ENCODE data around the gene ANKDD1A.

Gene ANKDD1A

GRCh38 chr15:64960153-64960552 is 48.5 kb downstream of the ANKDD1A start:
- H3K36me3 ChIP-seq (ENCODE audit: control insufficient read depth, insufficient read depth, low read length), result peaks cover 37% of the 10 kb centered on the region
- H3K27ac ChIP-seq (ENCODE audit: insufficient read depth, low read depth, low read length, poor library complexity, severe bottlenecking), result no peak overlapping the region
- no peaks in the 10 kb centered on the region for H3K9me3 ChIP-seq (ENCODE audit: control insufficient read depth, low read length)
- H3K4me3 ChIP-seq (ENCODE audit: insufficient read depth, low read depth, low read length), result no peak overlapping the region
- WGBS, 2 experiments, result 94 to 96% methylated on average over 6 of the region's 6 CpGs
- H3K4me1 ChIP-seq (ENCODE audit: control insufficient read depth, insufficient read depth, low read length), result no peaks in the 10 kb centered on the region
- H3K27me3 ChIP-seq (ENCODE audit: control insufficient read depth, insufficient read depth, low read length, poor library complexity, severe bottlenecking), result no peaks in the 10 kb centered on the region

- Histone ChIP-seq H3K4me3 (ENCODE audit: insufficient read depth, low read depth, low read length) (no peak overlapping the region), H3K4me1 (ENCODE audit: control insufficient read depth, insufficient read depth, low read length) (no peaks in the 10 kb centered on the region), H3K9me3 (ENCODE audit: control insufficient read depth, low read length) (no peaks in the 10 kb centered on the region), H3K27me3 (ENCODE audit: control insufficient read depth, insufficient read depth, low read length, poor library complexity, severe bottlenecking) (no peaks in the 10 kb centered on the region), H3K36me3 (ENCODE audit: control insufficient read depth, insufficient read depth, low read length) (peaks cover 38% of the 10 kb centered on the region), H3K27ac (ENCODE audit: insufficient read depth, low read depth, low read length, poor library complexity, severe bottlenecking) (no peak overlapping the region)
- WGBS, 2 experiments, result 90 to 94% methylated on average over 5 of the region's 5 CpGs
These were observed 49.3 kb downstream of the ANKDD1A start for GRCh38 chr15:64961013-64961412.

- Histone ChIP-seq H3K4me1 (ENCODE audit: control insufficient read depth, insufficient read depth, low read length) (no peaks in the 10 kb centered on the region), H3K36me3 (ENCODE audit: control insufficient read depth, insufficient read depth, low read length) (peaks cover 30% of the 10 kb centered on the region), H3K9me3 (ENCODE audit: control insufficient read depth, low read length) (no peaks in the 10 kb centered on the region), H3K27ac (ENCODE audit: insufficient read depth, low read depth, low read length, poor library complexity, severe bottlenecking) (no peak overlapping the region), H3K27me3 (ENCODE audit: control insufficient read depth, insufficient read depth, low read length, poor library complexity, severe bottlenecking) (no peaks in the 10 kb centered on the region), H3K4me3 (ENCODE audit: insufficient read depth, low read depth, low read length) (no peak overlapping the region)
- WGBS, 2 experiments, result 94 to 100% methylated on average over 1 of the region's 1 CpG
These were observed 57.7 kb downstream of the ANKDD1A start for GRCh38 chr15:64969401-64969800.

- no peaks in the 10 kb centered on the region for H3K9me3 ChIP-seq (ENCODE audit: control insufficient read depth, low read length)
- H3K27me3 ChIP-seq (ENCODE audit: control insufficient read depth, insufficient read depth, low read length, poor library complexity, severe bottlenecking), result no peaks in the 10 kb centered on the region
- H3K4me1 ChIP-seq (ENCODE audit: control insufficient read depth, insufficient read depth, low read length), result no peaks in the 10 kb centered on the region
- peaks cover 24% of the 10 kb centered on the region for H3K36me3 ChIP-seq (ENCODE audit: control insufficient read depth, insufficient read depth, low read length)
- WGBS, 2 experiments, result 93 to 96% methylated on average over 7 of the region's 7 CpGs
- no peak overlapping the region for H3K4me3 ChIP-seq (ENCODE audit: insufficient read depth, low read depth, low read length)
- H3K27ac ChIP-seq (ENCODE audit: insufficient read depth, low read depth, low read length, poor library complexity, severe bottlenecking), result no peak overlapping the region
These were observed 59.0 kb downstream of the ANKDD1A start for GRCh38 chr15:64970698-64971097.

GRCh38 chr15:64975390-64975789 is 63.7 kb downstream of the ANKDD1A start:
- H3K4me3 ChIP-seq (ENCODE audit: insufficient read depth, low read depth, low read length), result no peak overlapping the region
- peaks cover 14% of the 10 kb centered on the region for H3K36me3 ChIP-seq (ENCODE audit: control insufficient read depth, insufficient read depth, low read length)
- H3K4me1 ChIP-seq (ENCODE audit: control insufficient read depth, insufficient read depth, low read length), result peaks cover 10% of the 10 kb centered on the region
- no peaks in the 10 kb centered on the region for H3K9me3 ChIP-seq (ENCODE audit: control insufficient read depth, low read length)
- H3K27ac ChIP-seq (ENCODE audit: insufficient read depth, low read depth, low read length, poor library complexity, severe bottlenecking), result no peak overlapping the region
- no peaks in the 10 kb centered on the region for H3K27me3 ChIP-seq (ENCODE audit: control insufficient read depth, insufficient read depth, low read length, poor library complexity, severe bottlenecking)
- WGBS, 2 experiments, result 74 to 75% methylated on average over 4 of the region's 5 CpGs

GRCh38 chr15:64979252-64979710 is 67.6 kb downstream of the ANKDD1A start:
- H3K9me3 ChIP-seq (ENCODE audit: control insufficient read depth, low read length), result no peaks in the 10 kb centered on the region
- no peaks in the 10 kb centered on the region for H3K27me3 ChIP-seq (ENCODE audit: control insufficient read depth, insufficient read depth, low read length, poor library complexity, severe bottlenecking)
- peak overlapping the region; percentile 77 for H3K27ac ChIP-seq (ENCODE audit: insufficient read depth, low read depth, low read length, poor library complexity, severe bottlenecking)
- peaks cover 4% of the 10 kb centered on the region for H3K36me3 ChIP-seq (ENCODE audit: control insufficient read depth, insufficient read depth, low read length)
- WGBS, 2 experiments, result 18% methylated on average over 7 of the region's 7 CpGs
- H3K4me1 ChIP-seq (ENCODE audit: control insufficient read depth, insufficient read depth, low read length), result peaks cover 10% of the 10 kb centered on the region
- no peak overlapping the region for H3K4me3 ChIP-seq (ENCODE audit: insufficient read depth, low read depth, low read length)

- Histone ChIP-seq H3K36me3 (ENCODE audit: control insufficient read depth, insufficient read depth, low read length) (peaks cover 4% of the 10 kb centered on the region), H3K9me3 (ENCODE audit: control insufficient read depth, low read length) (no peaks in the 10 kb centered on the region), H3K4me3 (ENCODE audit: insufficient read depth, low read depth, low read length) (no peak overlapping the region), H3K27ac (ENCODE audit: insufficient read depth, low read depth, low read length, poor library complexity, severe bottlenecking) (no peak overlapping the region), H3K4me1 (ENCODE audit: control insufficient read depth, insufficient read depth, low read length) (peaks cover 10% of the 10 kb centered on the region), H3K27me3 (ENCODE audit: control insufficient read depth, insufficient read depth, low read length, poor library complexity, severe bottlenecking) (no peaks in the 10 kb centered on the region)
- WGBS, 2 experiments, result 88 to 92% methylated on average over 6 of the region's 6 CpGs
These were observed 70.2 kb downstream of the ANKDD1A start for GRCh38 chr15:64981812-64982431.

GRCh38 chr15:64982472-64982871 is 70.8 kb downstream of the ANKDD1A start:
- H3K27me3 ChIP-seq (ENCODE audit: control insufficient read depth, insufficient read depth, low read length, poor library complexity, severe bottlenecking), result no peaks in the 10 kb centered on the region
- H3K27ac ChIP-seq (ENCODE audit: insufficient read depth, low read depth, low read length, poor library complexity, severe bottlenecking), result no peak overlapping the region
- H3K36me3 ChIP-seq (ENCODE audit: control insufficient read depth, insufficient read depth, low read length), result peaks cover 4% of the 10 kb centered on the region
- H3K4me3 ChIP-seq (ENCODE audit: insufficient read depth, low read depth, low read length), result no peak overlapping the region
- H3K9me3 ChIP-seq (ENCODE audit: control insufficient read depth, low read length), result no peaks in the 10 kb centered on the region
- H3K4me1 ChIP-seq (ENCODE audit: control insufficient read depth, insufficient read depth, low read length), result peaks cover 10% of the 10 kb centered on the region
- 96 to 100% methylated on average over 1 of the region's 1 CpG for WGBS, 2 experiments

- H3K4me1 ChIP-seq (ENCODE audit: control insufficient read depth, insufficient read depth, low read length), result peaks cover 2% of the 10 kb centered on the region
- 94% methylated on average over 9 of the region's 9 CpGs for WGBS, 2 experiments
- peaks cover 4% of the 10 kb centered on the region for H3K36me3 ChIP-seq (ENCODE audit: control insufficient read depth, insufficient read depth, low read length)
- H3K27ac ChIP-seq (ENCODE audit: insufficient read depth, low read depth, low read length, poor library complexity, severe bottlenecking), result no peak overlapping the region
- H3K4me3 ChIP-seq (ENCODE audit: insufficient read depth, low read depth, low read length), result no peak overlapping the region
- H3K9me3 ChIP-seq (ENCODE audit: control insufficient read depth, low read length), result no peaks in the 10 kb centered on the region
- no peaks in the 10 kb centered on the region for H3K27me3 ChIP-seq (ENCODE audit: control insufficient read depth, insufficient read depth, low read length, poor library complexity, severe bottlenecking)
These were observed 73.8 kb downstream of the ANKDD1A start for GRCh38 chr15:64985366-64986033.

- no peak overlapping the region for H3K27ac ChIP-seq (ENCODE audit: insufficient read depth, low read depth, low read length, poor library complexity, severe bottlenecking)
- H3K4me1 ChIP-seq (ENCODE audit: control insufficient read depth, insufficient read depth, low read length), result peaks cover 6% of the 10 kb centered on the region
- H3K9me3 ChIP-seq (ENCODE audit: control insufficient read depth, low read length), result no peaks in the 10 kb centered on the region
- no peak overlapping the region for H3K4me3 ChIP-seq (ENCODE audit: insufficient read depth, low read depth, low read length)
- 87 to 94% methylated on average over 3 of the region's 3 CpGs for WGBS, 2 experiments
- H3K36me3 ChIP-seq (ENCODE audit: control insufficient read depth, insufficient read depth, low read length), result peaks cover 4% of the 10 kb centered on the region
- H3K27me3 ChIP-seq (ENCODE audit: control insufficient read depth, insufficient read depth, low read length, poor library complexity, severe bottlenecking), result no peaks in the 10 kb centered on the region
These were observed 75.4 kb downstream of the ANKDD1A start for GRCh38 chr15:64987136-64987535.

Data from ectodermal cell (in vitro differentiated cells).